HT-29 (cell line): ENCODE measurements around the gene HEMK1. TPM values are rescaled to one million over a fixed set of nuclear protein-coding genes. Genes with fewer than 3 reads are reported as not detected.
A peak's percentile ranks its signal among the peaks of the same experiment; 100 is the strongest.

Experiments used
- DNase-seq: peaks from one replicate; pipeline ENCODE4 v3.0.0-alpha.2; 2015; ENCODE audit warnings: low spot score
- total RNA-seq: library from RNA; depleted of rRNA; stranded (reverse); fragments of >200 nt; shearing (Covaris generic); gene quantifications from 2 replicates; pipeline ENCODE4 v1.2.3, GENCODE V29; 2014

The HEMK1 gene
- total RNA-seq, 1 experiment from 2014 or later: 12.2 TPM

DNA sequence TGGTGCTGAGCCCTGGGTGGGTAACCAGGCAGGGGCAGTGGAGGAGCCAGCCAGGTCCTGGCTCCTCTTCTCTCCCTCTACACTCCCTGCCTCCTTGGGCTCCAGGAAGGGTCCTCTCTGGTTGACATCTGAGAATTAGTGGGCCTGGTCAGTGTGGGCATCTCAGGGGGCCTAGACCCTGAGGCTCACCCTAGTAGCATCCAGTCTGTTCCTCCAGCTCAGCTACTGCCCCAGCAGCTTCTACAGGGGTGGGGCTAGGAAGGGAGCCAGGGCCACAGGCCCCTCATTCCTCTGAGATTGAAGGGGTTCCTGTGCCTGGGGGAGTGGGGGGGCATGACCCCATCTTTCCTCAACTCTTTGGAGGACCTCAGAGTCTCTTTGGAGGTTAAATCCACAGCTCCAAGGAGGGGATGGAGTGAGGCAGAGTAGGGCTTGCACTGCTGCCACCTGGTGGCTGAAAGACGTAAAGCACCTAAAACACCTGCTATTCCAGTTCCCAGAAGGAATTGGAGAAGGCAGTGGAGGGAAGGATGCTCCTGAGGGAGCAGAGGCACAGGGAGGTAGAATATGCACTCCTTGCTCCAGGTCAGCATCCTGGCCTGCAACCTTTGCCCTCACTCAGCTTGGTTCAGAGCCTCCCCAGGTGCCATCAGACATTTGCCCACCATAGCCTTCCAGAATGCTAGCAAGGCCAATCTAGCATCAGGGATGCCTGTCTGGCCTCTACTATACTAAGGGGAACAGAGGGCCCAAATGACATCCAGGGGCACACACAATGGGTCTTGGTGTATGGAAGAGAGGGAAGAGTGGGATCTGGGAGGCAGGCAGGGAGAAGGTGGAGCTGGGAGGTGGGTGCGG is 26.9 kb upstream of the HEMK1 start:
- DNase-seq: peak; percentile 74

DNA sequence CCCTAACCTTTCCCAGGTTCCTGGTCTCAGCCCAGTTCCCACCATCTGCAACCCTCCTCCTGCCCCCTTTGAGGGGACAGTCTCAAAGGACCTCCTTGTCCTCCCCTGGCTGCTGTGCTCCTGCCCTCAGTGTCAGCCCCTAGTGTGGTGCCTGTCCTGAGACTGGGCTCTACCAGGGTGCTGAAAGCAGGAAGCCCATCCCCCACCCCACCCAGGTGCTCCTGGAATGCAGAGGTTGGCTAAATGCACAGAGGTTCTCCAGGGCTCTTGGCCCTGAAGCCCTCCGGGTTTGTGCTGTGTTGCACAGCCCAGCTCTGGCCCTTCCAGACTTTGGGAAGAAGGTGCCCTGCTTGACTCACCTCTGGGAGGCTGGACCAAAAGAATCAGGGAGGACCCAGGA is 23.5 kb upstream of the HEMK1 start:
- DNase-seq: no peak

DNA sequence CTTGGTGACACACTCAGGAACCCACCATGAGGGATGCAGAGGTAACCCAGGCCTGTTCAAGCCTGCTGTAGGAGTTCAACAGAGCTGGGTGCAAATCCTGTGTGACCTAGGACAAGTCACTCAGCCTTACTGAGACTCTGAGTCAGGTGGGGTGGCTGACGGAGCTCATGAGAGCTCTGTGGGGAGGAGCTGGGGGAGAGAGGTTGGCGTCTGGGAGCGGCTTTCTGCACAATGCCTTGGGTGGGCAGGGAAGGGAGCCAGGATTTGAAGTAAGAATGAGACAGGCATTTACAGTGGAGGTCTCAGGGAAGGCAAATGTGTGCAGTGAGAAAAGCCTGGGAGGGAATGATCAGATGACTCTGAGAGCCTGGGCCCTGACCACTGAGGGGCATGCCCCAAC is 20.1 kb upstream of the HEMK1 start:
- DNase-seq: no peak

DNA sequence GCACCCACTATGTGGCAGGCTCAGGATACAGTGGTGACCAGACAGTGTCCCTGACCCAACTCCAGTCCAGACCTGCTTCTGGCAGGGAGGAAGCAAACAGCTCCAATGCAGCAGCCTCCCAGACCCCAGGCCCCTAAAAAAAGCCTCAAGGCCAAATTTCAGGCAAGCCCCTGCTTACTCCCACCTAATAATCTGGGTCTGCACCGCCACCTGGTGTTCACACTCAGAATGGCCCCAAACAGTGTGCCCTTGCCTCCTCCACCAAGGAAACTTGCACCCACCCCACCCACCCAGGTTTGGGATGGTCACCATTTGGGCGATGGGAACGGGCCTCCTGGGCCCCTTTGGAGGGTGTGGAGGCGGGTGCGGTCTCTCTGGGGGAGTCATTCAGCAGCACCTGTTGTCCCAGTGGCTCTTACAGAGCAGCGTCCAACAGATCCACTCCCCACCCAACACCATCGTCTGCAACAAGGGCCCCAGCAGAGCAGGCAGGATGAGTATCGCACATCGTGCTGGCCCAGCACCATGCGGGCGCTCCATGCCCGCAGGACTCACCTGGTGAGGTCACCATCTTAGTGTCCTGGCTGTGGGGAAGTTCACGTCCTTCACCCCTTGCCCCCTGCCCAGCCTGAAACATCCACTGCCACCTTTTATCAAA is 19.1 kb upstream of the HEMK1 start:
- peak; percentile 36 for DNase-seq

DNA sequence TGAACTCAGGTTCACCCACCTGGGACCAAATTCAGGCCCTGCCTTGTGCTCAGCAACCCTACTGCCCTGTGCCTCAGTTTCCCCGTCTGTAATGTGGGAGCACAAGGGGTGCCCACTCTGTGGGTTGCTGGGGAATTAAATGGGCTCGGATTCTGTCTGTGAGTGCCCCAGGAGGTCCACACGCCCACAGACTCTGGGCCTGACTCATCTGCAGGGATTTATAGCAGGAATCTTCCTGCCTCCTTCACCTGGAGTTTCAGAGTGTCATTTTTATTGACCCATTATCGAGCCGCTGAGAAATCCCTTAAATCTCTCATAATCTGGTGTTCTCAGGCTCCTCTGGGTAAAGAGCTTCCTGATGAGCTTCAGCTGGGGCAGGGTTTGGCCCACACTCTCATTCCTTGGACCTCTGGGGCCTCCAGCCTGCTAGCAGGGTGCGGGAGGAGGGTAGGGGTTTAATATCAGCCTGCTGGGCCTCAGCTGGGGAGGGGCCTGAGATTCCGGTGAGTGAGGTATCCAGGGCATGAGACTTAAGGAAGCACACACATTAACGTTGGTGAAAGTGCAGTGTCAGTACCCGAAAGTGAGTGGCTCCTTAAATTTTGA is 18.2 kb upstream of the HEMK1 start:
- DNase-seq: no peak

DNA sequence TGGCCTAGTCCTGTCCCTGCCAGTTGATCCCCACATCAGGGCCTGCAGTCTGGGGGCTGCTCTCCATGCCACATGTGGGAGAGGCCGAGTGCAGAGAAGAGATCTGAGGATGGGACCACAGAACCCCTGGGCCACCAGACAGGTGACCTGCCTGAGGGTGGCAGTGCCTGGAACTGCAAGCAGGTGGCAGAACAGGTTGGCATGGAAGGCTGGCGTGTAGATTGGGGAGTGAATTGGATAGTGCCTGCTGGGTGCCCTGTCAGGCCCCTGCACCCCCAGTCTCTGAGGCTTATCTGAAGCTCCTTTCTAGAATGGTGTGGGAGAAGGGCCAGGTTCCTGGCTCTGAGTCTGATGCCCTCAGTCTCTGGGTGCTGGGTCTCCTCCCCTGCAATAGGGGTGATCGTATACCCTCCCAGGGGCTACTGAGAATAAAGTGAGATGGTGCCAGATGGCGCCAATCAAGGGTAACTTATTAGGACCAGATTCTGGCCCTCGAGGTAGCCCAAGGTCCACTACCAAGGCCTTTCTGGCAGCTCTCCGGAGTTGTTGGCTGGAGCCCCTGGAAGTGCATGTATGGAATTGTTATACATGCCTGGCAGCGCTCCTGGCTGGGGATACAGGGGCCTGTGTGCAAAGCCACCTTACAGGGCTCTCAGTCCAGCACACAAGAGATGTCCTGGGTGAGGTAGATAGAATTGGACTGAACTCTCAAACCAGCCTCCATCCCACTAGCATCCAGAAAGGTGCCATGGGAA is 17.5 kb upstream of the HEMK1 start:
- no peak for DNase-seq

DNA sequence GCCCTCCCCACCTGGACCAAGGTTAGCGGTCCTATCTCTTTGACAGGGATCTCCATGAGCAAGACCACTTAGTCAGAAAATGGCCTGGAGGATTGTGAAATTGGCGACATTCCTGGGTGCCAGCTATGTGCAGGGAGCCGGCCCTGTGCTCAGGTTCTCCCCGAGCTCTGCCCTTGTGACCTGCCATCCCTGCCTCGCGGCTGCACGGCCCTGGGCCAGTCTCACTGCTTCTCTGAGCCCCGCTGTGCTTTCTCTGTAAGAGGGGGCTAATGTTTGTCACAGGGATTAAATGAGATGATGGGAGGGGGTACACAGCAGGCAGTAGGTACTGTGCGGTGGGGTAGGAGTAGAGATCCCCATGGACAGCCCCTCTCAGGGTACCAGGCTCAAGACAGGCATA is 16.7 kb upstream of the HEMK1 start:
- DNase-seq: no peak

DNA sequence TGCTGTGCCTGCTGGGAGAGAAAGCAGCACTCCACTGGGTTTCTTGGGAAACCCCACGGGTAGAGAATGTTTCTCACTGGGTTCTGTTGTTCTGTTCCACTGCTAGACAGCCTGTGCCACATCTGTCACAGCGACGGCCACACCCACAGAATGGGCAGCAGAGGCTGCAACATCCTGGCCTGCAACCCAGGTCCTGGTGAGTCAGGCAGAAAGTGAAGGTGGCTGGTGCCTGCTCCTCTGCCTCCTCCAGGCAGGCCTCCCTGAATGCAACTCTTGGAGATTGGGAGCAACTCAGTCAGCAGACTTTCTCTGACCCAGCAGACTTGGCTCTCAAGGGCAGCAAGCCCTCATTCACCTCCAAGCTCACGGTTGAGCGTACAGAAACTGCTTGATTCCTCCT is 14.8 kb upstream of the HEMK1 start:
- no peak for DNase-seq

DNA sequence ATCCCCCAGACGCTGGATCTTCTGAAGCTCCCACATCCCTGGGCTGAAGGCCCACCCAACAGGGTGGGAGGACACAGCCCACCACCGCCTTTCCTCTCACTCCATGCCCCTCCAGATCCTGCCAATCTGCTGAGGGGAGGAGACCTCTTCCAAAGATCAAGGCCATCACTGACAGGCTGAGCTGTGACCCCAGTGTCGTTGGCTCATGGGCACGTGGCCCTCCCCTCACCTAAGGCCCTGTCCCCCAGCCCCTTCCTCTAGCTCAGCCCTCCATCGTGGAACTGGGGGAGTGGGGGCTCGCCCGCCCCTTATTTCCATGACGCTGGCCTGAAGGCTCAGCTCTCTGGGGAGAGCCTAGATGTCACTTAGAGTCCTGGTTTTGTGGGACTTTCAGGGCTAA is 12.2 kb upstream of the HEMK1 start:
- no peak for DNase-seq

DNA sequence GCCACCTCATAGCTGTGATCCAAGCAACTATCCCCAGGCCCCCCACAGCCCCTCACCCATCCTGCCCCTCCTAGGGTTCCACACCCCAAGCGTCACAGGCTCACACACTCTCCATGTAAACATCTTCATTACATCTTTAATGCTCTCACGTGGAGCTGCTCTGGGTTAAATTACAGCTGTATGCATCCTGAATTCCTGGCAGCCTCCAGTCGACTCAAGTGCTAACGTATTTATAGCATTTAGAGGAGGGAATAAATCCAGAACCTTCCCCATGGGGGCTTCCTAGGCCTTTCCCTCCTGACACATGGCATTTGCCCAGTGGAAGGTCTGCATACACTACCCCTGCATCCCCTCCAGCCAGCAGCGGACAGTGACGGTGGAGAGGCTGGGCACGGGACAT is 11.4 kb upstream of the HEMK1 start:
- no peak for DNase-seq

DNA sequence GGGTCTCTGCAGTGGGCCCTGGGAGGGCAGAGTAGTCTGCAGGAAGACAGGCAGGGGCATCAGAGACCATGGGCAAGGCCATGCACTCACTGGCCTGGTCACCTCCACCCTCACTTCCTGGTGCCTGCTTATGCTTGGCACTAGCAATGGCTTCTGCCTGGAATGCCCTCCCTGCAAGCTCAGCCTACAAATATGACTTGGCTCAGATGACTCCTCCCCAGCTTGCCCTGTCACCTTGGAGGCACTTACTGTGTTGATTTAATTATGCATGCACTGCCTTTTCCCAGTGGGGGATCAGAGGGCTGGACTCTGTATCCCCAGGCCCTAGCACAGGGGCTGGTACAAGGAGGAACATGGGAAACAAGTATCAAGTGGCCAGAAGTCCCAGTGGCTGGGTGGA is 9.6 kb upstream of the HEMK1 start:
- no peak for DNase-seq

DNA sequence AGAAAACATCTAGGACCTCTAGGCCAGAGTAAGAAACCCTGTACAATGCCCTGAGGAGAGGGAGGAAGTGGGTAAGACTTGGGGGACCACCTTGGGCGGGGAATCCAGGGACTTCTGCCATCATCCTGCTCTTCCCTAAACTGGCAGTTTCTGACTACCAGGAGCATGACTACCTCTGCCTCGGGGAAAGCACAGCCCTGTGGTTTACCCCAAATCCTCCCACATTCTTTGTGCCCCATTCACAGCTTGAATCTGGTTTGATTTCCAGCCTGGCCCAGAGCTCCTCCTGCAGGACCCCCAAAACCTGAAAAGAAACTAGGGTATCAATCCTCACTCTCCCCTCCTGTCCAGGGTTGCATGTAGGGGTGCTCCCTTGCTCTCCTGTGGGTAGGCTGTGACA is 6.5 kb upstream of the HEMK1 start:
- DNase-seq: no peak

DNA sequence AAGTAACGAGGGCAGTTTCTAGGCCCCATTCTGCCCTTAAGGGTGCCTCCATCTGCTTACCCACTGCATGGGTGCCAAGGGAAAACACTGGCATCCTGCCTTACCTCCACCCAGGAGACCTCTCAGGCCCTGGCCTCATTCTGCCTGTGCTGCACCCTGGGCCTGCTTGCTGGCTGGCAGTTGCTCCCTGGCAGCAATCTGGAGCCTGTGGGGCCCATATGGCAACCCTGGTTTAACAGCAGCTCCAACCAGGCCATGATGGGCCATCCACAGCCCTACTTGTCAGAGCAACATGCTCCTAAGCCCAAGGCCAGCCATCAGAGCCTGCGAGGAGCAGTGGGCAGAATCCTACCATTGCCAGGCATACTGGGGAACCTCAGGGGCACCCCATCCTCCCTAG is 5.5 kb upstream of the HEMK1 start:
- no peak for DNase-seq

DNA sequence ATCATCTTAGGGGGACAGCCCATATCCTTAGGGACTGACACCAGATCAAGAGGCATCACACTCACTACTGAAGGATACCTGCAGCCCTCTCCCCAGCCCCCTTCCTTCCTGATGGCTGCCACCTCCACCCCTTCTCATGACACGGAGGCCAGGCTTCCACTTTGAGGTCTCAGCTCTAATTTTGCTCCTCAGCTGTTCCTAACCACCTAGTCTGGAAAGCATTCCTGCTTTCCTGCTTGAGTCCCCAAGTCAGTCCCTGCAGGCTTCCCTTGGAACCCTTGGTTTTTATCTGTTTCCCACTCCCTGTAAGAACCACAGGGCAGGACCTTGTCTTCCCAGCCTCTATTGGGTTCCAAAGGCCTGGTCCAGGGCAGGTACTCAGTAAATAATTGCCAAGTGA is 5.0 kb upstream of the HEMK1 start:
- DNase-seq: no peak

DNA sequence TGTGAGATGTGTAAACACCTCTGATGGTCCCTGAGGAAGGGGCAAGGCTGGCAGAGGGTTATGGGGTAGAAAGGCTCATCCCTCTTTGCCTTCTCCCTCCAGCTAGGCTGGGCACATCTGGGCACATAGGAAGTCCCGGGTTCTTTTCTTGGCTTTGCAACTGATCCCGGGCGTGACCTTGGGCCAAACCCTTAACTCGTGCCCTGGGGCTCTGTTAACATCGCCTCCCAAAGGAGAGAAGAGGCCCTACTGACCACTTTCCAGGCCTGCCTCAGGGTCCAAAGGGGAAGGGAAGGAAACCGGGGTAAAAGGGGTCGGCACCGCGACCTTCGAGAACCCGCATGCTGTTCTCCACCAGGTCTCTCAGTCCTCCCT is 2.3 kb upstream of the HEMK1 start:
- no peak for DNase-seq

DNA sequence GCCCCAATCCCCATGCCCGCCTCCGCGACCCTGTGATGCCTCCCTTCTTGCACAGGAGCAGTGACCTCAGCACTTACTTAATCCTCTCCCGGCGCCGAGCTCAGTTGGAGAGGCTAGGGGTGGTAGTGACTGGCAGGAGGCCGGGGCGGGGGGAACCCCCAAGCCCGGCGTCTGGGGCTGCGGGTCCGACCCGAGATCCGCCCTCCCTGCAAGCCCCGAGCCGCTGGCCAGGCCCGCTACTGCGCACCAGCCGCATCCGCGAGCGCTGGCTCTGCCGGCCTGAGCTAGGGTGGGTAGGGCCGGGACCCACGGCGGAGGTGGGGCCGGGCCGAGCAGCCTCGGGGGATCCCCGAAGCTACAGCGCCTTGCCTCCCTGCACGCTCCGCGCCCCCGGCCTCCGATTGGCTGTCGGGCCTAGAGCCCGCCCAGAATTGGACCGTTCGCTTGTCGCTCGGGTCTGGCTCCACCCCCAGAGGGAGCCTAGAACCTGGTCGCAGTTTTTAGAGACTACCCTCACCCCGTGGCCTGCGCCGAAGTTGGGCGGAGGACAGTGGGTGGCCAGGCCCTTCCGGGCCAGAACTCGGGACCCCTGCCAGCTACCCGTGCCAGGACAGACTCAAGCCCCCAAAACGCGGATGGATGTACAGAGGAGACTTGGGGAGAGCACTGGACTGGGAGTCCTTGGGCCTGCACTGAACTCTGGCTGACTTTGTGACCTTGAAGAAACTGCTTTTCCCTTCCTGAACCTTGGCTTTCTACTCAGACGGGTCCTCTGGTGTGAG is 1.7 kb upstream of the HEMK1 start, which contains the start of gene C3orf18:
Gene C3orf18, minus strand, starts transcription at position 362 of the 782 bp plus-strand sequence. CDS start 2,048 bp downstream, outside the sequence.
- DNase-seq: peak; percentile 75

DNA sequence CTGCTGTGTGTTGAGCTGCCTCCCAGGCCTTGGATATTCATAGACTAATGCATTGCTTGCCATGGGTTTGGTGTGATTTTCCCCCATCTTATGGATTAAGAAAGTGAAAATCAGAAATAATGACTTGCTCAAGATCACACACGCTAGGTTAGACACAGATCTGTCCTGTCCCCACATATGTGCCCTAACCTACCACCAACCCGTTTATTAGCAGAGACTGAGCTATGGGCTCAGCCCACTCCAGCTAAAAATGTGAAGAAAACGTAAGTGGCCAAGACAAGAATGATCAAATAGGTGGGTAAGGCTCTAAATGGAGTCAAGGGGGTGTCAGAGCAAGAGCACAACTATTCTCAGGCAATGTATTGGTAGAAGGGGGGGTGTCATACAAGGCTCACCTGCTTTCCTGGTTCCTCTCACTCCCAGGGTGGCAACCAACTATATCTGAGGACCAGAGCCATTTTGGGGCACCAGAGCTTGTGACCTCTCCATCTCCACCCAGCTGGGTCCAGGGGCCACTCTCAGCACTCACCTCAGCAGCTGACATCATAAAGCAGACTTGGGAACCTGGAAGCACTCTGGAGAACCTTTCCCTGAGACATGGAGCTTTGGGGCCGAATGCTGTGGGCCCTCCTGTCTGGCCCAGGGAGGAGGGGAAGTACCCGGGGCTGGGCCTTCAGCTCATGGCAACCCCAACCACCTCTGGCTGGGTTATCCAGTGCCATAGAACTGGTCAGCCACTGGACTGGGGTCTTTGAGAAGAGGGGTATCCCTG is 1.4 kb downstream of the HEMK1 start:
- DNase-seq: no peak

DNA sequence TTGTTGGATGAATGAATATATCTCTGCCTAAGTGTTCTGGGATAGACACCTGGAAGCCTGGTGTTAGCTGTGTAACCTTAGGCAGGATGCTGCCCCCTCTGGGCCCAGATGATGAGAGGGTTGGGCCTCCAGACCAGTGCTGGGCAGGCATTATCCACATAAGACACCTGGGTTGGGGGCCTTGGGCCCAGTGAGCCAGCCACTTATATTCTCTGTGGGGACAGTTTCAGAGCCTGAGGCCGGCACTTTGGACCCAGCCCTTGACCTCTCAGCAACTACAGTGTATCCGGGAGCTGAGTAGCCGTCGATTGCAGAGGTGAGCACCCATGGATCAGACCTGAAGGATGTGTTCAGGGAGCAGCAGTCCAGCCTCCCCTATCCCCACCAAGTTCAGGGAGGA is 2.2 kb downstream of the HEMK1 start:
- no peak for DNase-seq

DNA sequence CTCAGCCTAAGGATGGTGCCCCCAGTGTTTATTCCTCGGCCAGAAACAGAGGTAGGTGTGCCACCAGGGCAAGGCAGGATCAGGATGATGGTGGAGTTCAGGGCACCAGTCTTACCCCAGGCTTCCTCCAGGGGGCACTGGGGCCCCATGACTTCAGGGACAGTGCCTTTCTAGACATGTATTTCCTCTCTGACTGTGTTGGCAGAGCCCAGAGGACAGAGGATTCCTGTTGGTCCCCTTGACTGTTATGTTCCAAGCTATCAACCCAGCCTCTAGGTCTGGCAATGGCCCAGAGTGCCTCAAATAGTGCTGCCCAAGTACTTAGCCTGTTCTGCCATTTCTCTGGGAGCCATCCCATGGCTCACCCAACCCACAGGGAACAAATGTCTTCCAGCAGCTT is 2.8 kb downstream of the HEMK1 start:
- DNase-seq: peak; percentile 72

DNA sequence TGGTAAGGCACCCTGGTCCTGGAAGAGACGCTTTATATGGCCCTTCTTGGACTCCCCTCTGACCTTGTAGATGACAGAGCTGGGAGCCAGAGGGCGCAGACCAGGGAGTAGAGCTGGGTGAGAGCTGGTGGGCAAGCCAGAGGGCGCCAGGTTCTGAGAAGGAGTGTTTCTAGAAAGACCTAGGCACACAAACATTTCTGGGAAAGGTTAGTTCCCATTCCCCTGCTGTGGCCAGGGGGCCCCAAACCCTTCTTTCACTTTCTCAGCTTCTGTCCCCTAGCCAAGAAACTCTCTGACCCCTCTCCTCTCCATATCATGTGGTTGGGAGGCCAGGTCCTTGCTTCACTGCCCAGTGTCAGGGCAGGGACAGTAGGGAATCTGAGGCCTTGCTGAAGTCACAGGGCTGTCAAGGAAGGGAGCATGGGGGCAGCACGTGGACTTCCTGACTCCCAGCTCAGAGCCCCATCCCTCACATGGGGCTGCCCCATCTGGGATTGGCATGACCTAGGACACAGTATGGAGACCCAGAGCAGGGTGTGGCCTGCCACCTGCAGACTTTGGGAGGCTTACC is 3.6 kb downstream of the HEMK1 start:
- no peak for DNase-seq
